ENCODE measurements around the gene ERGIC3.

- no peak for TF ChIP-seq CTCF (CRISPR knock-in tag; IDR thresholded peaks at IDR 0.05)
- TF ChIP-seq SRF (IDR thresholded peaks at IDR 0.05; ENCODE audit: low read depth, low read length) = no peak
- TF ChIP-seq ZNF136 (CRISPR knock-in tag; IDR thresholded peaks at IDR 0.05; ENCODE audit: low read depth) = no peak
- TF ChIP-seq SOX13 (IDR thresholded peaks at IDR 0.05) = no peak
- no peak for TF ChIP-seq SOX13 (CRISPR knock-in tag; conservative IDR thresholded peaks at IDR 0.05 in 1 of 2, IDR thresholded peaks at IDR 0.05 in 1 of 2)
- no peak for TF ChIP-seq POLR2AphosphoS5 (IDR thresholded peaks at IDR 0.05; ENCODE audit: low read depth, low read length)
- no peak for TF ChIP-seq ZNF253 (CRISPR knock-in tag; IDR thresholded peaks at IDR 0.05; ENCODE audit: borderline replicate concordance)
Observed at GRCh38 chr20:35595456-35595855, 53.6 kb downstream of the ERGIC3 start.
